H9 (cell line): ENCODE measurements around the gene PKNOX2. TPM values are rescaled to one million over a fixed set of nuclear protein-coding genes. Genes with fewer than 3 reads are reported as not detected.

ENCODE experiments used
- DNase-seq: peaks from one replicate; pipeline ENCODE4 v3.0.0-alpha.2; 2017
- H2AFZ ChIP-seq: one replicate; pipeline ENCODE4 v1.6.1; 2013; ENCODE audit warnings: mild to moderate bottlenecking, low read length, control low read depth, moderate library complexity
- H2AK5ac ChIP-seq: 2 replicates; pipeline ENCODE4 v1.6.1; 2013; ENCODE audit warnings: low read length, control low read depth, mixed read lengths; ENCODE audit not compliant: insufficient read length
- H2BK120ac ChIP-seq: one replicate; pipeline ENCODE4 v1.6.1; 2013; ENCODE audit warnings: low read depth, mild to moderate bottlenecking, low read length, control low read depth, inconsistent platforms; ENCODE audit not compliant: poor library complexity, severe bottlenecking
- H2BK12ac ChIP-seq: 2 replicates; pipeline ENCODE4 v1.6.1; 2013; ENCODE audit warnings: low read length, control low read depth, mixed read lengths, low read depth; ENCODE audit not compliant: insufficient read length
- H2BK15ac ChIP-seq: 2 replicates; pipeline ENCODE4 v1.6.1; 2013; ENCODE audit warnings: low read depth, low read length, control low read depth
- H2BK20ac ChIP-seq: one replicate; pipeline ENCODE4 v1.6.1; 2013; ENCODE audit warnings: low read depth, mild to moderate bottlenecking, low read length, control low read depth, inconsistent platforms; ENCODE audit not compliant: poor library complexity, severe bottlenecking
- H2BK5ac ChIP-seq: 2 replicates; pipeline ENCODE4 v1.6.1; 2013; ENCODE audit warnings: low read length, control low read depth, mixed read lengths; ENCODE audit not compliant: insufficient read length
- H3K14ac ChIP-seq: 2 replicates; pipeline ENCODE4 v1.6.1; 2013; ENCODE audit warnings: low read length, control low read depth; ENCODE audit not compliant: insufficient read depth
- H3K18ac ChIP-seq: 2 replicates; pipeline ENCODE4 v1.6.1; 2013; ENCODE audit warnings: low read depth, mild to moderate bottlenecking, mixed read lengths, low read length, control low read depth; ENCODE audit not compliant: insufficient read length
- H3K23ac ChIP-seq: 2 replicates; pipeline ENCODE4 v1.6.1; 2013; ENCODE audit warnings: low read length, control low read depth, mixed read lengths, low read depth; ENCODE audit not compliant: insufficient read length
- H3K23me2 ChIP-seq: 2 replicates; pipeline ENCODE4 v1.6.1; 2013; ENCODE audit warnings: low read depth, mild to moderate bottlenecking, mixed read lengths, low read length, control low read depth; ENCODE audit not compliant: insufficient read length, poor library complexity, severe bottlenecking
- H3K27ac ChIP-seq: 2 replicates; pipeline ENCODE4 v1.5.1; 2013; ENCODE audit warnings: low read length, control low read depth, mixed read lengths, low read depth; ENCODE audit not compliant: insufficient read length
- H3K27me3 ChIP-seq: 2 replicates; pipeline ENCODE4 v1.6.1; 2013; ENCODE audit warnings: low read length, control low read depth, inconsistent platforms; ENCODE audit not compliant: insufficient read depth
- H3K4ac ChIP-seq: 2 replicates; pipeline ENCODE4 v1.6.1; 2013; ENCODE audit warnings: low read depth, mild to moderate bottlenecking, control low read depth, inconsistent platforms, low read length, moderate library complexity
- H3K4me1 ChIP-seq: 2 replicates; pipeline ENCODE4 v1.6.1; 2013; ENCODE audit warnings: low read length, control low read depth, inconsistent platforms; ENCODE audit not compliant: insufficient read depth
- H3K4me2 ChIP-seq: 2 replicates; pipeline ENCODE4 v1.6.1; 2013; ENCODE audit warnings: low read length, control low read depth, mixed read lengths; ENCODE audit not compliant: insufficient read length, insufficient read depth
- H3K56ac ChIP-seq: 2 replicates; pipeline ENCODE4 v1.6.1; 2013; ENCODE audit warnings: low read depth, mild to moderate bottlenecking, mixed read lengths, low read length, control low read depth; ENCODE audit not compliant: insufficient read length
- H3K79me1 ChIP-seq: 2 replicates; pipeline ENCODE4 v1.6.1; 2013; ENCODE audit warnings: low read depth, mild to moderate bottlenecking, moderate library complexity, low read length, control low read depth, inconsistent platforms; ENCODE audit not compliant: insufficient read depth, poor library complexity, severe bottlenecking
- H3K79me2 ChIP-seq: 2 replicates; pipeline ENCODE4 v1.6.1; 2013; ENCODE audit warnings: low read length, control low read depth, inconsistent platforms; ENCODE audit not compliant: insufficient read depth
- H3K9ac ChIP-seq: 2 replicates; pipeline ENCODE4 v1.6.1; 2013; ENCODE audit warnings: low read length, control low read depth, mixed read lengths; ENCODE audit not compliant: insufficient read length; ENCODE audit errors: extremely low read depth
- H3K9me3 ChIP-seq: one replicate; pipeline ENCODE4 v1.6.1; 2013; ENCODE audit warnings: low read depth, low read length, inconsistent platforms; ENCODE audit not compliant: control insufficient read depth
- H3T11ph ChIP-seq: one replicate; pipeline ENCODE4 v1.6.1; 2013; ENCODE audit warnings: mild to moderate bottlenecking, low read length, control low read depth, inconsistent platforms
- H4K20me1 ChIP-seq: one replicate; pipeline ENCODE4 v1.6.1; 2013; ENCODE audit not compliant: control insufficient read depth, insufficient read length, insufficient read depth
- H4K5ac ChIP-seq: 2 replicates; pipeline ENCODE4 v1.6.1; 2013; ENCODE audit warnings: low read depth, mild to moderate bottlenecking, mixed read lengths, low read length, control low read depth; ENCODE audit not compliant: insufficient read length
- H4K8ac ChIP-seq: replicated peaks from 2 replicates; pipeline ENCODE4 v1.6.1; 2013; ENCODE audit warnings: low read length, control low read depth, mixed read lengths, low read depth; ENCODE audit not compliant: insufficient read length
- H4K91ac ChIP-seq: 2 replicates; pipeline ENCODE4 v1.6.1; 2013; ENCODE audit warnings: low read depth, mild to moderate bottlenecking, moderate library complexity, mixed read lengths, low read length, control low read depth; ENCODE audit not compliant: insufficient read length
- H3K27ac Mint-ChIP-seq, 3 experiments: 2 replicates in 2 of 3; 3 replicates in 1 of 3; pipeline ENCODE4 v1.8.0; 2020 to 2021; ENCODE audit warnings: mixed read lengths in 3 of 3, mild to moderate bottlenecking in 1 of 3, moderate library complexity in 1 of 3
- H3K27me3 Mint-ChIP-seq: 2 replicates; pipeline ENCODE4 v1.8.0; 2021; ENCODE audit warnings: low read depth, mild to moderate bottlenecking, moderate library complexity, mixed read lengths
- H3K36me3 Mint-ChIP-seq, 3 experiments: 2 replicates in 2 of 3; 3 replicates in 1 of 3; pipeline ENCODE4 v1.8.0; 2020 to 2021; ENCODE audit warnings: low read depth in 3 of 3, mixed read lengths in 3 of 3; ENCODE audit not compliant: insufficient read depth in 1 of 3
- H3K4me1 Mint-ChIP-seq, 2 experiments: 2 replicates each; pipeline ENCODE4 v1.8.0; 2020; ENCODE audit warnings: mixed read lengths in 2 of 2
- H3K4me3 Mint-ChIP-seq, 2 experiments: 2 replicates in 1 of 2; 3 replicates in 1 of 2; pipeline ENCODE4 v1.8.0; 2020 to 2021; ENCODE audit warnings: mild to moderate bottlenecking in 2 of 2, mixed read lengths in 2 of 2, moderate library complexity in 1 of 2
- H3K9me3 Mint-ChIP-seq, 2 experiments: 2 replicates in 1 of 2; 3 replicates in 1 of 2; pipeline ENCODE4 v1.8.0; 2020; ENCODE audit warnings: mild to moderate bottlenecking in 2 of 2, mixed read lengths in 2 of 2, moderate library complexity in 1 of 2
- CTCF ChIP-seq: fragments of 200-600 bp; sonication (generic); conservative IDR thresholded peaks from 3 replicates; pipeline ENCODE4 v1.8.0; 2021; ENCODE audit warnings: antibody characterized with exemption, mild to moderate bottlenecking
- WGBS: extraction: QIAGEN DNeasy Blood & Tissue Kit; methylation state at CpG from one replicate; pipeline ENCODE4 v1.1.7; 2013; ENCODE audit warnings: missing lambda C conversion rate, low lambda C conversion rate, mixed read lengths; ENCODE audit not compliant: insufficient read length; ENCODE audit errors: extremely low coverage; 5-methylcytosine and 5-hydroxymethylcytosine counted together
- total RNA-seq: library from RNA; stranded (reverse); gene quantifications from 2 replicates; pipeline ENCODE4 v1.2.1, GENCODE V29; 2021

Gene PKNOX2
- total RNA-seq, 1 experiment from 2014 or later, result 1.3 TPM

DNA sequence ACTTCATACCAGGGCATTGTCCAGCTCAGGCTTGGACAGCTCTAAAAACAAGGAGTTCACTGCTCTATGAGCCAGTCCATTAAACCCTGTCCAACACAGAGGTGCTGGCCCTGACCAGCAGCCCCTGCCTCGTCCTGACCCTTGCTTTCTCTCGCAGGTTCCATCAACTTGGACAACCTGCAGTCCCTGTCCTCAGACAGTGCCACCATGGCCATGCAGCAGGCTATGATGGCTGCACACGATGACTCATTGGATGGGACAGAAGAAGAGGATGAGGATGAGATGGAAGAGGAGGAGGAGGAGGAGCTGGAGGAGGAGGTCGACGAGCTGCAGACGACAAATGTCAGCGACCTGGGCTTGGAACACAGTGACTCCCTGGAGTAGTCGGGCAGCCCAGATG is 266.5 kb downstream of the PKNOX2 start:
- Histone ChIP-seq H3K79me1 (no peaks in the 10 kb centered on the region), H3K4me2 (no peak overlapping the region), H3K4me1 (peaks cover 9% of the 10 kb centered on the region; the same call in 1 of the 2 replicates), H3K56ac (no peak overlapping the region), H3K23ac (no peak overlapping the region), H3K9me3 (no peaks in the 10 kb centered on the region), H3K4ac (no peak overlapping the region), H2BK15ac (no peak overlapping the region), H4K8ac (no peak overlapping the region), H3K14ac (no peak overlapping the region), H3K79me2 (no peaks in the 10 kb centered on the region), H2BK5ac (no peak overlapping the region), H4K91ac (no peak overlapping the region), H3K27ac (no peak overlapping the region), H2BK20ac (no peak overlapping the region), H2AK5ac (no peak overlapping the region), H2BK12ac (no peak overlapping the region), H2BK120ac (no peak overlapping the region), H2AFZ (no peak overlapping the region), H3K9ac (no peak overlapping the region), H4K20me1 (no peaks in the 10 kb centered on the region), H3K23me2 (no peaks in the 10 kb centered on the region), H3K27me3 (no peaks in the 10 kb centered on the region), H4K5ac (no peak overlapping the region), H3T11ph (no peak overlapping the region), H3K18ac (no peak overlapping the region)
- no peak for TF ChIP-seq CTCF
- Mint-ChIP-seq H3K4me3 (no peak overlapping the region), H3K4me1 (peaks cover 52 to 57% of the 10 kb centered on the region in 2 experiments), H3K27ac (no peak overlapping the region), H3K9me3 (no peaks in the 10 kb centered on the region), H3K36me3 (no peaks in the 10 kb centered on the region), H3K27me3 (peaks cover 1% of the 10 kb centered on the region)
- WGBS, result no CpG with 5 or more reads among the region's 8 CpGs
- DNase-seq, result no peak
